Spleen (tissue), 11 donors: ENCODE results near the gene ARHGEF26. TPM values are rescaled to one million over a fixed set of nuclear protein-coding genes. Genes with fewer than 3 reads are reported as not detected.

ENCODE experiments used
- DNase-seq: peaks from one replicate; pipeline ENCODE4 v3.0.0-alpha.2; 2020
- H3K27ac ChIP-seq, 8 donors: fragments of 200-600 bp; sonication (generic) in 7 of 8; 1 replicate in 4 of 8; 2 replicates in 4 of 8; pipeline versions ENCODE4 v1.5.0 to v1.8.0; 2016 to 2021; ENCODE audit warnings: inconsistent platforms in 4 of 8, mild to moderate bottlenecking in 4 of 8, moderate library complexity in 1 of 8
- H3K27me3 ChIP-seq, 7 donors: fragments of 200-600 bp; sonication (generic) in 6 of 7; replicated peaks in 1 of 7; 1 replicate in 4 of 7; 2 replicates in 3 of 7; pipeline versions ENCODE4 v1.5.0 to v1.8.0; 2016 to 2021; ENCODE audit warnings: inconsistent platforms in 3 of 7, mild to moderate bottlenecking in 1 of 7
- H3K36me3 ChIP-seq, 6 donors: fragments of 200-600 bp; sonication (generic) in 5 of 6; 1 replicate in 4 of 6; 2 replicates in 2 of 6; pipeline versions ENCODE4 v1.5.0 to v1.8.0; 2016 to 2021; ENCODE audit warnings: inconsistent platforms in 2 of 6
- H3K4me1 ChIP-seq, 6 donors: fragments of 200-600 bp; sonication (generic) in 5 of 6; 1 replicate in 3 of 6; 2 replicates in 3 of 6; pipeline versions ENCODE4 v1.5.0 to v1.8.0; 2016 to 2021; ENCODE audit warnings: inconsistent platforms in 3 of 6
- H3K4me3 ChIP-seq, 8 donors: fragments of 200-600 bp; sonication (generic) in 7 of 8; 1 replicate in 4 of 8; 2 replicates in 4 of 8; pipeline versions ENCODE4 v1.5.0 to v1.8.0; 2016 to 2021; ENCODE audit warnings: inconsistent platforms in 4 of 8, mild to moderate bottlenecking in 4 of 8, moderate library complexity in 2 of 8
- H3K9me3 ChIP-seq, 8 donors: fragments of 200-600 bp; sonication (generic) in 7 of 8; 1 replicate in 4 of 8; 2 replicates in 4 of 8; pipeline versions ENCODE4 v1.5.0 to v1.8.0; 2016 to 2021; ENCODE audit warnings: inconsistent platforms in 4 of 8
- CTCF ChIP-seq, 11 experiments: fragments of 200-600 bp in 7 of 11; fragments of 450-650 bp in 4 of 11; sonication (generic) in 4 of 11; IDR thresholded peaks in 8 of 11; conservative IDR thresholded peaks in 3 of 11; 1 replicate in 7 of 11; 2 replicates in 4 of 11; pipeline versions ENCODE4 v1.4.0 to v1.8.0; 2016 to 2021; ENCODE audit warnings: antibody characterized with exemption in 11 of 11, inconsistent platforms in 4 of 11, mild to moderate bottlenecking in 1 of 11
- POLR2A ChIP-seq, 3 donors: fragments of 450-650 bp; IDR thresholded peaks; one replicate each; pipeline ENCODE4 v1.5.1; 2017; ENCODE audit warnings: antibody characterized with exemption in 3 of 3, mild to moderate bottlenecking in 1 of 3
- POLR2AphosphoS5 ChIP-seq, 3 donors: sonication (generic); formaldehyde crosslinking; IDR thresholded peaks; one replicate each; pipeline ENCODE4 v1.5.1; 2017; ENCODE audit warnings: antibody characterized with exemption in 3 of 3
- whole genome bisulfite sequencing, 5 donors: extraction: QIAGEN DNeasy Blood & Tissue Kit in 3 of 5; methylation state at CpG; one replicate each; pipeline versions ENCODE4 v1.1.5 to v1.1.7; 2013 to 2018; 5-methylcytosine and 5-hydroxymethylcytosine counted together
- intact Hi-C: fragments of 100-400 bp; cut with DNase I; formaldehyde crosslinking; loops from one replicate; pipeline ENCODE4 v1.15.0; 2023; ENCODE audit warnings: low total_unique reads
- polyA plus RNA-seq, 3 donors: library from polyadenylated mRNA; stranded (reverse); fragments of 200-250 nt; gene quantifications; one replicate each; pipeline ENCODE4 v1.2.1, GENCODE V29; 2013
- total RNA-seq, 7 donors: library from RNA; depleted of rRNA in 3 of 7; stranded (reverse); fragments of >200 nt in 3 of 7; fragmentation: NEBNext Ultra II Directional in 4 of 7; extraction: Animal tissue kit (Norgen Biotek cat#: 25700) in 4 of 7; gene quantifications; one replicate each; pipeline versions ENCODE4 v1.1.0 to v1.2.1, GENCODE V29; 2016 to 2021
- donor health status: healthy with polysubstance abuse.
- donor health status: DM: no; HTN: no; CAD: no; lungs with moderate emphysema.
- donor health status: DM: no; HTN: no; CAD: no.
- donor health status: Bipolar disorder and iron deficiency.
- donor health status: healthy.
- donor health status: DM: no; HTN: no; CAD: no.
- donor health status: DM: yes; HTN: yes; CAD: no.

ARHGEF26 gene
- total and polyA plus RNA-seq, 10 donors: 0.30 to 6.3 (median 1.1) TPM

- H3K9me3 ChIP-seq: no peaks in the 10 kb centered on the region
- H3K27me3 ChIP-seq: no peaks in the 10 kb centered on the region
- no peaks in the 10 kb centered on the region for H3K36me3 ChIP-seq
- peaks cover 0 to 9% (median 2%) of the 10 kb centered on the region in 6 donors for H3K4me1 ChIP-seq
- TF ChIP-seq POLR2A (IDR thresholded peaks at IDR 0.05): no peak
- no peak for TF ChIP-seq POLR2AphosphoS5 (IDR thresholded peaks at IDR 0.05)
- no peak for TF ChIP-seq CTCF (IDR thresholded peaks at IDR 0.05 in 8 of 11, conservative IDR thresholded peaks at IDR 0.05 in 3 of 11)
- no peak overlapping the region for H3K27ac ChIP-seq
- intact Hi-C loops: no loop called here
- no peak for DNase-seq
- 77 to 94% (median 90%) methylated on average over 2 of the region's 2 CpGs for WGBS, 5 donors
- H3K4me3 ChIP-seq: no peak overlapping the region
Observed at GRCh38 chr3:154229217-154229590, 108.0 kb downstream of the ARHGEF26 start.

DNA sequence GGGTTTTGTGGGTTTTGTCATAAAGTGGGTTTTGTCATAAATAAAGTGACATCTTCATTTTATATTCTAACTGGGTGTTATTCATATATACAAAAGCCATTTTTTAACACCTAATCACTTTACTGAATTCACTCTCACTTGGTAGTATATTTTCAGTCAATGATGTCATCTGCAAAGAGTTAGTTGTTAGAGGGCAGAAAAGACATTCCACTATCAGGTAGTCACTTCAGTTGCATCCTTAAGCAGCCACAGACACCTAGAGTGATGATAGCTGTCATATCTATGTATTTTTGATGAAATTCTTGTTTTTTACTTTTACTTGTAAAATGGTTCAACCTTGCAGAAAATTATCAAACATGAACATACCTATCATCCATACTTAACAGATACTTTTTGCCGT is 114.1 kb downstream of the ARHGEF26 start:
- no peaks in the 10 kb centered on the region for H3K9me3 ChIP-seq
- H3K27ac ChIP-seq: no peak overlapping the region
- no peak overlapping the region for H3K4me3 ChIP-seq
- 95 to 100% (median 97%) methylated on average over 1 of the region's 1 CpG for WGBS, 5 donors
- DNase-seq: no peak
- intact Hi-C loops: no loop called here
- no peaks in the 10 kb centered on the region for H3K36me3 ChIP-seq
- TF ChIP-seq CTCF (IDR thresholded peaks at IDR 0.05 in 8 of 11, conservative IDR thresholded peaks at IDR 0.05 in 3 of 11) (no peak), POLR2AphosphoS5 (IDR thresholded peaks at IDR 0.05) (no peak), POLR2A (IDR thresholded peaks at IDR 0.05) (no peak)
- H3K27me3 ChIP-seq: no peaks in the 10 kb centered on the region
- H3K4me1 ChIP-seq: no peaks in the 10 kb centered on the region

DNA sequence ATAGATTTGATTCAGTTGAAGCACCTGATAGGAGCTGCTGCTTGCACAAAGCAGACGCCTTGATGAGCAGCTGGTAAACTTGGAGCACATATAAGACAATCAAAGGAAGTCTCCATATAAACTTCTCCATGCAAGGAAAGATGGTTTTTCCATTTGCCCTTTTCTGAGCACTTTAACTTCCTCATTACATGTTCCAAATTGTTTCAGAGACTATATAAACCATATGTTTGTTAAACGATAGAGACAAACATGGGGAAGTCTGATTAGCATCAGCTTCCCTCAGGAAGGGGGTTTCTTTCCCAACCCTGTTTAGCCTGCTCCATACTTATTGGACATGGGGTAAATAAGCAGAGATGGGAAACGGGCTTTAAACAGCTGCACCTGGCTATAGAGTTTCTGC is 115.1 kb downstream of the ARHGEF26 start:
- Histone ChIP-seq H3K36me3 (no peaks in the 10 kb centered on the region), H3K9me3 (no peaks in the 10 kb centered on the region), H3K4me1 (no peaks in the 10 kb centered on the region), H3K27ac (no peak overlapping the region), H3K4me3 (no peak overlapping the region), H3K27me3 (no peaks in the 10 kb centered on the region)
- no peak for DNase-seq
- WGBS, 5 donors: 38 to 56% (median 42%) methylated on average over 3 of the region's 3 CpGs
- intact Hi-C loops: no loop called here
- TF ChIP-seq CTCF (IDR thresholded peaks at IDR 0.05 in 8 of 11, conservative IDR thresholded peaks at IDR 0.05 in 3 of 11): no peak
- no peak for TF ChIP-seq POLR2A (IDR thresholded peaks at IDR 0.05)
- TF ChIP-seq POLR2AphosphoS5 (IDR thresholded peaks at IDR 0.05): no peak

DNA sequence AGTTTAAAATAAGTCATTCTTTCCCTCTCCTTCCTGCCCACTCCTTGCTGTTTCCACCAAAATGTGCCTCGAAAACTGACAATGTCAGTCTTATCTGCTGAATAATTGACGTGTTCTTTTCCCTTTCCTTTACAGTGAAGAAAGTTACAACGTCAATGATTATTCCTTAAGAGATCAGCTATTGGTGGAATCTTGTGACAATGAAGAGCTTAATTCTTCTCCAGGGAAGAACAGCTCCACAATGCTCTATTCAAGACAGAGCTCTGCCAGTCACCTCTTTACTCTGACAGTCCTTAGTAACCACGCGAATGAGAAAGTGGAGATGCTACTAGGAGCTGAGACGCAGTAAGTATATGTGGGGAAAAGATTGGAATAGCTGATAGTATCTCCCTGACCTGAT is 119.0 kb downstream of the ARHGEF26 start:
- Histone ChIP-seq H3K27me3 (no peaks in the 10 kb centered on the region), H3K9me3 (no peaks in the 10 kb centered on the region), H3K36me3 (no peaks in the 10 kb centered on the region), H3K4me1 (no peaks in the 10 kb centered on the region), H3K4me3 (no peak overlapping the region), H3K27ac (no peak overlapping the region)
- 87 to 96% (median 90%) methylated on average over 6 of the region's 6 CpGs for WGBS, 5 donors
- TF ChIP-seq POLR2AphosphoS5 (IDR thresholded peaks at IDR 0.05) (no peak), POLR2A (IDR thresholded peaks at IDR 0.05) (no peak), CTCF (IDR thresholded peaks at IDR 0.05 in 8 of 11, conservative IDR thresholded peaks at IDR 0.05 in 3 of 11) (no peak)
- DNase-seq: no peak
- intact Hi-C loops: no loop called here
